HG02870 (cell line): ENCODE data around the gene MORN3.

Source experiments
- ATAC-seq: cut with Tn5 transposase; IDR thresholded peaks from one replicate; pipeline ENCODE4 v1.9.1; 2021; ENCODE audit warnings: mild to moderate bottlenecking, moderate library complexity; ENCODE audit not compliant: unreplicated experiment

MORN3 gene

DNA sequence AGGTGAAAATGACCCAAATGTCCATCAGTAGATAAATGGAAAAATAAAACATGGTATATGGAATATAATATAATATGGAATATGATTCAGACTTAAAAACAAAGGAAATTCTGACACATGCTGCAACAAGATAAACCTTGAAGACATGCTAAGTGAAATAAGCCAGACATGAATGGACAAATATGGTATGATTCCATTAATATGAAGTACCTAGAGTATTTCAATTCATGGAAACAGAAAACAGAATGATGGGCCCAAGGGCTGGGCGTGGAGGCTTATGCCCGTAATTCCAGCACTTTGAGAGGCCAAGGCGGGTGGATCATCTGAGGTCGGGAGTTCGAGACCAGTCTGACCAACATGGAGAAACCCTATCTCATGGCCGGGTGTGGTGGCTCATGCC lies 65.9 kb downstream of the MORN3 start:
- ATAC-seq, result no peak

DNA sequence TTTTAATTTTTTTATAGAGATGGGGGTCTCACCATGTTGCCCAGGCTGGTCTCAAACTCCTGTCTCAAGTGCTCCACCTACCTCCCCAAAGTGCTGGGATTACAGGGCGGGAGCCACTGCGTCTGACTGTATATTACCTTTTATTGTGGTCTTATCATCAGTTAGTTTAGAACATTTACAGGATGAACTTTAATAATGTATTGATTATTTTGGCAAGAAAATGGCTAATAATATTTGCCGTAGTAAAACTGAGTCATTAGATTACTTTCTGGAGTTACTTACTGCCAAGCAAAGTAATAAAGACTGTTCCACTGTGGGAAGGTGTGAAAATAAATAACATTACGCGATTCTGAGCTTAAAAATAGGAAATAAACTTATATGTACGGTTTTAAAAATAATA lies 66.7 kb downstream of the MORN3 start:
- ATAC-seq, result no peak

DNA sequence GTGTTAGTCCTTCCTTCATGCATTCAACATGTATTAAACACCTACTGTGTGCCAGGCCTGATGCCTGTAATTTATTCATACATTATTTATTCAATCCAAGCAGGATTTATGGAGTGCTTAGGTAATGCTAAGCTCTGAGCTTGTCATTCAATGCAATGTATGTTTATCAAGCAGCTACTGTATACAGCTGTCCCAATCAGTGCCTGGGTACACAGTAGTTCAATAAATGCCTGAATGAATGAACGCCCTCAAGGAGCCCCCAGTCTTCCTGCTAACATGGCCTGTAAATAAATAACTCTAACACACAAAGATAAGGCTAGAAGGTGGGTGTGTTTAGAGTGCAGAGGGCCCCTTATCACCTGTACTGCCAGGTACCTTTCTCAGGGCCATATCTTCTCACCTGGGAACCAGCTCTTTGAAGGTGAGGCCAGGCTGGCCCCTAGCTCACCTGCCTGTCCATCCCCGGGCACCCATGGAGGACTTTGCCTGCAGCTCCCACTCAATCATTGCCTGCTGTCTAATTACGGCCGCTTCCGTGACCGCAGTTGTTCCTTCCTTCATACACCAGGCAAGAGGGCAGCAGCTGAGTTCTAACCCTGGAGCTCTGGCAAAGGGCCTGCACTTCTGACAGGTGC lies 68.6 kb downstream of the MORN3 start:
- ATAC-seq, result no peak
